ENCODE results near the gene EPO. TPM values are rescaled to one million over a fixed set of nuclear protein-coding genes. Genes with fewer than 3 reads are reported as not detected.

The EPO gene
- total and polyA plus RNA-seq, 4 donors: 0.26 TPM; not detected in 3

DNA sequence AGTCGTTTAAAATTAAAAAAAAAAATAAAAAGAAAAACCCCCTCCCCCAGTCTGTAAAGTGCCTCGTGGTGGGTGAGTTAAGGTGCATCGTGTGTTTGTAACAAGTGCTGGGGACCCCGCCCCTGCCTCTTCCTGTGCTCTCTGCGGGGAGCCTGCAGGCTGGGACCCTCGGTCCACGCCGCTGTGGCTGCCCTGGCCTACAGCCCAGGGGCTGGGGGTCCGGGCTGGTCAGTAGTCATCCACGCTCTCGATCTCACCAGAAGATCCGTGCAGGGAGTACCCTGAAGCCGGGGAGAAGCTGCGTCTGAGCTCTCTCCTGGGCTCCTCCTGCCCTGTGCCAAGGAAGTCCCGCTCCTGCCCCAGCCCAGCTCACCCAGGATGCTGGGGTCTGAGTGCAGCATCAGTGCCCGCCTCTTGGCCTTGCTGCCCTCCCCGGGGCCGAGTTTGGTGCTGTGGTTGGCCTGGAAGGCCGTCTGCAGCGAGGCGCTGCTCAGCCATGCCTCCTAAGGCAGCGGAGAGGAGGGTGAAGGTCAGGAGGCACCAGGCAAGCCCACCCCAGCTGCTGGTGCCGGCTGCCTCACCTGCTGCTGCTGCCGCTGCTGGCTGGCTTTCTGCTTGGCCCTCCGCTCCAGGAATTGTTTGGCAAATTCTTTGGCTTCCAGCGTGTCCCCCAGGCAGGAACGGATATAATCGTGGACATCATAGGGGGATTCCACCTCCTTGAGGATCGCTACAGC, 38.6 kb upstream of the EPO start:
- Histone ChIP-seq H3K27me3 (ENCODE audit: control insufficient read depth in 1 of 2, insufficient read depth in 2 of 2, low read length in 1 of 2) (no peaks in the 10 kb centered on the region), H3K27ac (ENCODE audit: low read depth in 1 of 2, low read length in 2 of 2) (no peak overlapping the region), H3K9me3 (ENCODE audit: control insufficient read depth, low read length) (no peaks in the 10 kb centered on the region), H3K36me3 (ENCODE audit: control insufficient read depth in 1 of 2, insufficient read depth in 2 of 2, low read length in 1 of 2) (peaks cover 0 to 13% of the 10 kb centered on the region in 2 donors), H3K4me1 (ENCODE audit: control insufficient read depth in 1 of 2, insufficient read depth in 2 of 2, low read length in 2 of 2) (no peaks in the 10 kb centered on the region), H3K4me3 (ENCODE audit: low read length in 2 of 2) (no peak overlapping the region)
- 76% methylated on average over 29 of the region's 29 CpGs for WGBS, 2 donors
- ATAC-seq (ENCODE audit: low FRiP score): no peak
- intact Hi-C loops (cut with DNase I): no loop called here
- no peak for DNase-seq

DNA sequence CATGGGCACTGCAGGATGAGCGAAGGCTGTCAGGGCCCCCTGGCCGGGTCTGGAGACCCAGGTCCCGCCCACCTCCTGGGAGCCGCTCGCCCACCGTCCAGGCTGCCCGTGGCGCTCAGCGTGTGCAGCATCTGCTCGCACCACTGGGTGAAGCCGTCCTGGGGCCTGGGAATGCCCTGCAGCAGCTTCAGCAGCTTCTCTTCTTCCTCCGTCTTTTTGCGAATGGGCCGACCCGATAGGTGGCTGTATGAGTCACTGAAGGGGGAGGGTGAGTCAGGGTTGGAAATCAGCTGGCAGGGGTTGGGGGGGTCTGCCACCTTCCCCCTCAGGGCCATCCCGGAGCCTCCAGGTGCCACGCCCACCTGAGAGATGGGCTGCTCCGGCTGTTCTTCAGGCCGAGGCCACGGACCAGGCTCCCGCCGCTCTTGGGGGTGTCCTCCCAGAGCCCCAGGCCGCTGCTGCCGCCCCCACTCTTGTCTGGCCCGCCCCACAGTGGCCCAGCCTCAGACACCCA, 38.0 kb upstream of the EPO start:
- Histone ChIP-seq H3K36me3 (ENCODE audit: control insufficient read depth in 1 of 2, insufficient read depth in 2 of 2, low read length in 1 of 2) (peaks cover 2 to 10% of the 10 kb centered on the region in 2 donors), H3K27ac (ENCODE audit: low read depth in 1 of 2, low read length in 2 of 2) (no peak overlapping the region), H3K9me3 (ENCODE audit: control insufficient read depth, low read length) (no peaks in the 10 kb centered on the region), H3K4me3 (ENCODE audit: low read length in 2 of 2) (no peak overlapping the region), H3K27me3 (ENCODE audit: control insufficient read depth in 1 of 2, insufficient read depth in 2 of 2, low read length in 1 of 2) (no peaks in the 10 kb centered on the region), H3K4me1 (ENCODE audit: control insufficient read depth in 1 of 2, insufficient read depth in 2 of 2, low read length in 2 of 2) (no peaks in the 10 kb centered on the region)
- DNase-seq (no peak), ATAC-seq (ENCODE audit: low FRiP score) (no peak)
- intact Hi-C loops (cut with DNase I): no loop called here
- 74 to 75% methylated on average over 25 of the region's 25 CpGs for WGBS, 2 donors

DNA sequence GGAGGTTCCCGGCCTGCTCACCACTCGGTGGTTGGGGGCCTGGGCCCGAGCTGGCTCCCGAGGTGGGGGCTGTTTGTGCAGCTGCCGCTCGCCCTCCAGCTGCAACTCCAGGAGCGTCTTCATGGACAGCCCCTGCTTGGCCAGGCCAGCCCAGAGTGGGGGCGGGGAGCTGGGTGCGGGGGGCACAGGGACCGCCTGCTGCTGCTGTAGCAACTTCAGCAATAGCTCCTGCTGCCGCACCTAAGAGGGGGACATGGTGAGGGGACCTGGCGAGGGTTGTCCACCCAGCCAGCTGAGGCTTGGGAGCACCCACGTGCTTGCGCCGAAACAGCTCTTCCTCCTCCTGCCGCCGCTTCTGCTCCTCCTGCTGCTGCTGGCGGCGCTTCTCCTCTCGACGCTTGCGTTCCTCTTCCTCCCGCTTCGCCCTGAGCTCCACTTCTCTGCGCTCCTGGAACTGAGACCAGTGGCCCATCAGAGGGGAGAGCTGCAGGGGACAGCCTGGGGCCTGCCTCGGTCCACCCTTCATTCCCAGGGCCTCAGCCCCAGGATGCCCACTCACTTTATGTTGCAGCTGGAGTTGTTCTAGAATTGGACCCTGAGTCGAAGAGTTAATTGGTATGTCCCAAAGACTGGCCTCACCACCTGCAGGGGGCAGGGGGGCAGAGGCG, 37.1 kb upstream of the EPO start:
- intact Hi-C loops (cut with DNase I): no loop called here
- Histone ChIP-seq H3K27me3 (ENCODE audit: control insufficient read depth in 1 of 2, insufficient read depth in 2 of 2, low read length in 1 of 2) (no peaks in the 10 kb centered on the region), H3K36me3 (ENCODE audit: control insufficient read depth in 1 of 2, insufficient read depth in 2 of 2, low read length in 1 of 2) (peaks cover 2 to 10% of the 10 kb centered on the region in 2 donors), H3K4me1 (ENCODE audit: control insufficient read depth in 1 of 2, insufficient read depth in 2 of 2, low read length in 2 of 2) (no peaks in the 10 kb centered on the region), H3K9me3 (ENCODE audit: control insufficient read depth, low read length) (no peaks in the 10 kb centered on the region), H3K4me3 (ENCODE audit: low read length in 2 of 2) (no peak overlapping the region), H3K27ac (ENCODE audit: low read depth in 1 of 2, low read length in 2 of 2) (no peak overlapping the region)
- no peak for DNase-seq
- WGBS, 2 donors: 80 to 82% methylated on average over 24 to 28 of the region's 28 CpGs
- ATAC-seq (ENCODE audit: low FRiP score): no peak

DNA sequence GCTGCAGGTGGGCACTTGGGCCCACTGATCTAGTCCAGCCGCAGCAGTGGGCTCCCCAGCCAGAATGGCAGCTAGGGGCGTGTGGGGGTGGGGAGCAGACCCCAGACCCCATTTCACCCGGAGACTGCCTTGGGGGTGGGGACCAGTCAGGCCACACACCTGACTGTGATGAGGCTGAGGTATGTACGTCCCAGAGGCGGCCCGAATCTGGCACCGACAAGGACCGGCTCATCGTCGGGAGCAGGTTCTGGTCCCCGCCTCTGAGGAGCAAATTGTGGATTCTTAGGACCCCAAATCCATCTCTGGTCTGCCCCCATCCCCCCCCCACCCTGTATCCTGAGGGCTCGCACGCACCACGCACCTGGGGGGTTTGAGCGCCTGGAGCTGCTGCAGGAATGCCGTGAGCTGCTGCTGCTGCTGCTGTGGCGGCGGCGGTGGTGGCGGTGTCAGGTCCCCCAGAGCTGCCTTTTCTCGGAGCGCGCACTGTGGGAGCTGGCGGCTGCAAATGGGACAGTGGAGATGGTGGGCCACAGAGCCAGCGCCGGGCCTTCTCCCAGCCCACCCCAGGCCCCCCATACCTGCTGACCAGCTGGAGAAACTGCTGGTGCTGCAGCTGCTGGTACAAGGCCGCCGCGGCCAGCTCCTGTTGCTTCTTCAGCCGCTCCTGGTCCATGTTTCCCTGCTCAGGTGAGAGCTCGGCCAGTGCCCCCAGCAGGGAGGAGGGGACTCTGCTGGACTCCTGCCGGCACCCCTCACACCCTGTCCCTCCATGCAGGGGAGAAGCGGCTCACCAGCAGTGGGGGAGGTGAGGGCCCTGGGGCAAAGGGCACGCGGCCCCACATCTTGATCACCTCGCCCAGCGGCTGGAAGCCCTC, 36.4 kb upstream of the EPO start:
- peaks cover 2 to 8% of the 10 kb centered on the region in 2 donors for H3K36me3 ChIP-seq (ENCODE audit: control insufficient read depth in 1 of 2, insufficient read depth in 2 of 2, low read length in 1 of 2)
- intact Hi-C loops (cut with DNase I): no loop called here
- no peak overlapping the region for H3K4me3 ChIP-seq (ENCODE audit: low read length in 2 of 2)
- H3K27me3 ChIP-seq (ENCODE audit: control insufficient read depth in 1 of 2, insufficient read depth in 2 of 2, low read length in 1 of 2): no peaks in the 10 kb centered on the region
- DNase-seq (no peak), ATAC-seq (ENCODE audit: low FRiP score) (no peak)
- no peak overlapping the region for H3K27ac ChIP-seq (ENCODE audit: low read depth in 1 of 2, low read length in 2 of 2)
- no peaks in the 10 kb centered on the region for H3K9me3 ChIP-seq (ENCODE audit: control insufficient read depth, low read length)
- WGBS, 2 donors: 90 to 92% methylated on average over 33 to 37 of the region's 37 CpGs
- H3K4me1 ChIP-seq (ENCODE audit: control insufficient read depth in 1 of 2, insufficient read depth in 2 of 2, low read length in 2 of 2): no peaks in the 10 kb centered on the region

DNA sequence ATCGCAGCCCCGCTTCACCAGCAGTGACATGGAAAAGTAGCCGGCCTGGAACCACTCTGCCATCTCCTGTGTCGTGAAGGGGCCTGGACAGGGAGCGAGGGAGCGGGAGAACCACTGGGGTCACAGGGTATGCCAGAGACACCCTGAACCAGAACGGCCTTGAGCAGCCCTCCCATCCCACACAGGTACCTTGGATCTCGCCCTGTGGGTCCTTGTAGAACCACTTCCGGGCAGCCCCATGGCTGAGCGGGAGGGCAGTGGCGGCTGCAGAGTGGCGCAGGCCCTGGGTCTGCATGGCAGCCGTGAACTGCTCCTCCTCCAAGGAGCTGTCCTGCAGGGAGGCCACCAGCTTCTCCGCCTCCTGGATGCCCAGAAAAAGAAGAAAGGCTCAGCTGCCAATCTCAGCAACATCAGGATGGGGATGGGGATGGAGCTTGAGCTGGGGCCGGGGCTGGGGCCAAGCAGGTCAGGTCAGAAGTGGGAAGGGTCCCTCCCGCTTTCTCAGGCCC, 35.7 kb upstream of the EPO start:
- Histone ChIP-seq H3K9me3 (ENCODE audit: control insufficient read depth, low read length) (no peaks in the 10 kb centered on the region), H3K27me3 (ENCODE audit: control insufficient read depth in 1 of 2, insufficient read depth in 2 of 2, low read length in 1 of 2) (no peaks in the 10 kb centered on the region), H3K36me3 (ENCODE audit: control insufficient read depth in 1 of 2, insufficient read depth in 2 of 2, low read length in 1 of 2) (peaks cover 2 to 8% of the 10 kb centered on the region in 2 donors), H3K4me3 (ENCODE audit: low read length in 2 of 2) (no peak overlapping the region), H3K27ac (ENCODE audit: low read depth in 1 of 2, low read length in 2 of 2) (no peak overlapping the region), H3K4me1 (ENCODE audit: control insufficient read depth in 1 of 2, insufficient read depth in 2 of 2, low read length in 2 of 2) (no peaks in the 10 kb centered on the region)
- DNase-seq (no peak), ATAC-seq (ENCODE audit: low FRiP score) (no peak)
- intact Hi-C loops (cut with DNase I): loop anchor here in 1 of 2 donors (5.0 kb wide), 1 partner anchor 97 kb away; the partner anchor contains the start of genes FBXO24 and LRCH4
- WGBS, 2 donors: 91% methylated on average over 16 of the region's 16 CpGs

DNA sequence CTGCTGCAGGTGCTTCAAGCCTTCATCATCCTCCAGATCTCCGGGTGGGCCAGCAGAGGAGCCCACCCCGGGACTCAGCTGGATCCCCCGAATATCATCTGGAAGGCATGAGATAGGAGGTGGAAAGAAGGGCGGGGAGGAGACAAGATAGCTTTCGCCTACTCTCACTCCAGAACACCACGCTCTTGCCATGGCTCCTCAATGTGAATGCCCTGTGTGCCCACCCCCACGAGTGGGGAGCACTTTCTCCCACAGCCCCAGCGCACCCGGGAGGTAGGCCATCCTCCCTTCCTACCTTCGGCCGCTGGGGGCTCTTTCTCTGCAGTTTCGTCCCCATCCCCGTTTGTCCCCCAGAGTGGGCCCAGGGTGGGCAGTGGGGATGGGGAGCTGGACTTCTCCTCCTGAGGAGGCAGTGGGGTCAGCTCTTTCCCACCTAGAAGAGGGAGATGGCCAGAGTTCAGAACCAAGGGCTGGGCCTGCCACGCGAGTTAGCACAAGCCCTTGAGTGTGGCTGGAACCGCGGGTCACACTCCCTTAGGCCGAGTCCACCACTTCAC, 35.1 kb upstream of the EPO start:
- H3K36me3 ChIP-seq (ENCODE audit: control insufficient read depth in 1 of 2, insufficient read depth in 2 of 2, low read length in 1 of 2): peaks cover 2 to 8% of the 10 kb centered on the region in 2 donors
- intact Hi-C loops (cut with DNase I): loop anchor here in 1 of 2 donors (5.0 kb wide), 1 partner anchor 98 kb away; the partner anchor contains the start of genes FBXO24 and LRCH4
- H3K4me1 ChIP-seq (ENCODE audit: control insufficient read depth in 1 of 2, insufficient read depth in 2 of 2, low read length in 2 of 2): no peaks in the 10 kb centered on the region
- DNase-seq: no peak
- H3K27me3 ChIP-seq (ENCODE audit: control insufficient read depth in 1 of 2, insufficient read depth in 2 of 2, low read length in 1 of 2): no peaks in the 10 kb centered on the region
- 87 to 90% methylated on average over 16 to 18 of the region's 18 CpGs for WGBS, 2 donors
- no peak overlapping the region for H3K27ac ChIP-seq (ENCODE audit: low read depth in 1 of 2, low read length in 2 of 2)
- no peak for ATAC-seq (ENCODE audit: low FRiP score)
- no peaks in the 10 kb centered on the region for H3K9me3 ChIP-seq (ENCODE audit: control insufficient read depth, low read length)
- no peak overlapping the region for H3K4me3 ChIP-seq (ENCODE audit: low read length in 2 of 2)

DNA sequence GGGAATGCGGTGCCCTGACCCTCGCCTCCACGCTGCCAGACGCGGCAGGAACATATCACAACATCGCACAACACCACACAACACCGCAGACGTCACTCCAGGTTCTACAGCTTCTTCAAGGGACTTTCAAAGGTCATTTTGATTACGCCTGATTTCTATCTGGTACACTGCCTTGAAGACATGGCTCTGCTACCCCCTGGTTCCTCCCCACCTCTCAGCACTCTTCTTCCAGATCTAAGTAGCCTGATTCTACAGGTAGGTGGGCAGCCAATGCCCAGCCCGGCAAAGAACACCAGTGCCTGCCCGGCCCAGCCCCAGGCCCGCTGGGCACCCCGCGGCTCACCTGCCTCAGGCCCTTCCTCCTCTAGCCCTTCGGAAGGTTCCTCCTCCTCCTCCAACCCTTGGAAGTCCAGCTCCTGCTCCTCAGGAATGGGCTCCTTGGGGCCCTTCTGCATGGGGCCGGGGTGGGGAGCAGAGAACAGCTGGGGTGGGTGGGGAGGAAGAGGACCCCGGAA, 34.6 kb upstream of the EPO start:
- DNase-seq (no peak), ATAC-seq (ENCODE audit: low FRiP score) (no peak)
- Histone ChIP-seq H3K9me3 (ENCODE audit: control insufficient read depth, low read length) (no peaks in the 10 kb centered on the region), H3K4me3 (ENCODE audit: low read length in 2 of 2) (no peak overlapping the region), H3K27ac (ENCODE audit: low read depth in 1 of 2, low read length in 2 of 2) (no peak overlapping the region), H3K4me1 (ENCODE audit: control insufficient read depth in 1 of 2, insufficient read depth in 2 of 2, low read length in 2 of 2) (no peaks in the 10 kb centered on the region), H3K36me3 (ENCODE audit: control insufficient read depth in 1 of 2, insufficient read depth in 2 of 2, low read length in 1 of 2) (peaks cover 2 to 8% of the 10 kb centered on the region in 2 donors), H3K27me3 (ENCODE audit: control insufficient read depth in 1 of 2, insufficient read depth in 2 of 2, low read length in 1 of 2) (no peaks in the 10 kb centered on the region)
- intact Hi-C loops (cut with DNase I): loop anchor here in 1 of 2 donors (5.0 kb wide), 1 partner anchor 98 kb away; the partner anchor contains the start of genes FBXO24 and LRCH4
- WGBS, 2 donors: 90 to 94% methylated on average over 17 of the region's 17 CpGs
